Measurements from ENCODE around the gene MAN2A1.
"Not testable (repeated sequence)": the region's sequence is repeated elsewhere in the genome, so short reads cannot be mapped to it uniquely, and the experiment has no call there.

MAN2A1 gene

DNA sequence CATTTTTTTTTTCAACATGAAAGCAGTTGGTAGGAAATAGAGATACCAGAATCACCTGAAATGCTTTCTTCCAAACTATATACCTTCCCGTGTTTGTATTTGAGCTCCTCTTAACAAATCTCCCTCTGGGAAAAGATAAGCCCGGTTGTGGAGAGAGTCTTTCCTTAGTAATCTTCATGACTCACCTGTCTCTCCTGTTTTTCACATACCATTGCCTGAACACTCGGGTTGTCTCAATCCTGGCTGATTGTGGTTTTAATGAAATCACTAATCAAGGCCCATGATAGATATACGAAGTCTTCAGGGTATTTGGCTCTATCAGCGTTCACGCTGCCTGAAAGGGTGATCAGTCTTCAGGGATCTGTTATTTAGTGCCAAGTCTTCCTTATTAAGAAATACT, 136.7 kb downstream of the MAN2A1 start:
- DNase-seq (ENCODE audit: low spot score), result no peak

DNA sequence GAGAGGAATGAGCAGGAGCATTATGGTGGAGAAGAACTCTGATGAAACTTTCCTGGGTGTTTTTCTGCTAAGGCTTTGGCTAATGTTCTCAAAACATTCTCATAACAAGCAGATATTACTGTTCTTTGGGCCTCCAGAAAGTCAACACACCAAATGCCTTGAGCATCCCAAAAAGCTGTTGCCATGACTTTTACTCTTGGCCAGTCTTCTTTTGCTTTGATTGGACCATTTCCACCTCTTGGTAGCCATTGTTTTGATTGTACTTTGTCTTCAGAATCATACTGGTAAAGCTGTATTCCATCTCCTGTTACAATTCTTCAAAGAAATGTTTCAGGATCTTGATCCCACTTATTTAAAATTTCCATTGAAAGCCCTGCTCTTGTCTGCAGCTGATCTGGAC, 139.6 kb downstream of the MAN2A1 start:
- no peak for DNase-seq (ENCODE audit: low spot score)

DNA sequence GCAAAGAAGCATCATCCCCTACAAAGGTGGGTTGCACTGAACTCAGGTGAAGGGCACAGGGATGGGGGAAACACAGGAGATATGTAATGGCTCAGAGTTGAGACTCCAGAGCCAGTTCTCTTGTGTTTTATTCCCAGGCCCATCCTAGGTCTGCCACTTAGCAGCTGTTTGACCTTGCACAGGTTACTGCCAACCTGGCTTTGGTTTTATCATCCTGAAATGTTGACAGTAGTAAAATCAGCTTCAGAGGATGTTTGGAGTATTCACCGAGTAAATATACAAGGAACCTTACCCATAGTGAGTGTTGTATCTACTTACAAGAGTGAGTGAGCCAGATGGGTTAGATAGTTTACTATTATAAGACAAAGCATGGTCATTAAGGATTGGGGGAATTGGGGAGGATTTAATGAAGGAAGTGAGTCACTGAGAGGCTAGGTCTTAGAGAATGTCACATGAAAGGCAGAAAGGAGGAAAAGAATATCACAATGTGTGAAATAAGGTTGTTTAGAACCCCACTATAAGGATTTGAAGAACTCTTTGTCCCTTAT, 141.3 kb downstream of the MAN2A1 start:
- no peak for DNase-seq (ENCODE audit: low spot score)

DNA sequence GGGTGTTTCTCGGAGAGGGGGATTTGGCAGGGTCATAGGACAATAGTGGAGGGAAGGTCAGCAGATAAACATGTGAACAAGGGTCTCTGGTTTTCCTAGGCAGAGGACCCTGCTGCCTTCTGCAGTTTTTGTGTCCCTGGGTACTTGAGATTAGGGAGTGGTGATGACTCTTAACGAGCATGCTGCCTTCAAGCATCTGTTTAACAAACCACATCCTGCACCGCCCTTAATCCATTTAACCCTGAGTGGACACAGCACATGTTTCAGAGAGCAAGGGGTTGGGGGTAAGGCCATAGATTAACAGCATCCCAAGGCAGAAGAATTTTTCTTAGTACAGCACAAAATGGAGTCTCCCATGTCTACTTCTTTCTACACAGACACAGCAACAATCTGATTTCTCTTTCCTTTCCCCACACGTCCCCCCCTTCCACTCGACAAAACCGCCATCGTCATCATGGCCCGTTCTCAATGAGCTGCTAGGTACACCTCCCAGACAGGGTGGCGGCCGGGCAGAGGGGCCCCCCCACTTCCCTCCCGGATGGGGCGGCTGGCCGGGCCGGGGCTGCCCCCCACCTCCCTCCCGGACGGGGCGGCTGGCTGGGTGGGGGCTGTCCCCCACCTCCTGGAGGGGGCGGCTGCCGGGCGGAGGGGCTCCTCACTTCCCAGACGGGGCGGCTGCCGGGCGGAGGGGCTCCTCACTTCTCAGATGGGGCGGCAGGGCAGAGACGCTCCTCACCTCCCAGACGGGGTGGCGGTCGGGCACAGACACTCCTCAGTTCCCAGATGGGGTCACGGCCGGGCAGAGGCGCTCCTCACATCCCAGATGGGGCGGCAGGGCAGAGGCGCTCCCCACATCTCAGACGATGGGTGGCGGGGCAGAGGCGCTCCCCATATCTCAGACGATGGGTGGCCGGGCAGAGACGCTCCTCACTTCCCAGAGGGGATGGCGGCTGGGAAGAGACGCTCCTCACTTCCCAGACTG, 142.8 kb downstream of the MAN2A1 start:
- DNase-seq (ENCODE audit: low spot score), result not testable (repeated sequence)

DNA sequence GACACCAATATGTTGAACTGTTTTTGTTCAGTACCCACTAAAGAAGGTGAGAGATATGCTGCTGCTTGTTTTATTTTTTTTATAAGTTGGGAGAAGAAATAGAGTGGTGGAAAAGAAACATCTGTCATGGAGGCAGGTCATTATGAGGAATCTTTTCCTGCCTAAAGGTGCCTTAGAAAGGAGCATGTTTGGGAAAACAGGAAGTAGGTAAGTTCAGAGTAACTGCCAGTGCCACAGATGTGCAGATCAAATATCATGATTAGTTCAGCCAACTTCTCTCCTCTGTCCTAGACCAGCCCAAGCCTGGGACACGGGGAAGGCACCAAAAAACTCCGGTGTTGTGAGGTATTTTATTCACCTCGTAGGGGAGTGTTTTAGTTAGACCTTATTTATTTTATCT, 144.2 kb downstream of the MAN2A1 start:
- DNase-seq (ENCODE audit: low spot score), result no peak

DNA sequence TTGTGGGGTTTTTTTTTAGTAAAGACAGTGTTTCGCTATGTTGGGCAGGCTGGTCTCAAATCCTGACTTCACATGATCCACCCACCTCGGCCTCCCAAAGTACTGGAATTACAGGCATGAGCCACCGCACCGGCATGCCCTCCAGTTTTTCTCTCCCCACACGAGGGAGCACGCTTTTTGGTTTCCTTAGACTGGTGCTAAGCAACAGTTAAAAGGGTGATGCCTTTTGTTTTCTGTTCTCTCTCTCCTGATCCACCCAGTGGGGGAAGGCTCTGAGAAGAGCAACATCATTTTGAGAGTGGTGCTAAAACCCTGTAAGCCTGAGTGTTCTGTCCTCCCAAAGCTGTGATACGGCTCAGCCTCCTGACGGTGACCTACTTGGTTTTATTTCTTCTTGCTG, 146.6 kb downstream of the MAN2A1 start:
- no peak for DNase-seq (ENCODE audit: low spot score)

DNA sequence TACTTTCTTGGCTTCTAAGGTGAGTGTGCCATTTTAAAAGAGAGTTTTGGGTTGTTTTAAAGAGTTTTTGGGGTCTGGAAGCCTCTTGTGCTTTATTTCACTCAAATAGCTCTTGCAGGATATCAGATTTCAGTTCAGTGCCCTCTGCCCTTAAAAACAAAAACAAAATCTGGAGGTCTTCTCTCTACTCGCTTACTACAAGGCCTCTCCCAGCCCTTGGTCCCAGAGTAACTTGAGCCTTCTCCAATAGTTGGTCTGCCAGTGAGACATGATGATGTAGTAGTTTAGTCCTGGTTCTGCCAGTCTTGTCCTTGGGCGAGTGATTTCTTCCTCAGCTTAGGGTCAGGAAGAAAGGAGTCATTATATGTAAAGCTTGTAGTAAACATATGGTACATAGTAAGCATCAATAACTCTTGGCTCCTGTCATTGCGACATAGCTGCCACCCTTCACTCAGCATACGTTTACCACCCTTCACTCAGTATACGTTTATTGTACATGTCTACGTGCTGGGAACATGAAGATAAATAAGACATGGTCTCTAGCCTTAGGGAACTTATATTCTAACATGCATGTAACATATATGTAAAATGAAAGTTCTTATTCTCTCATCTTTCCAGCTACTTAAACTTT, 147.6 kb downstream of the MAN2A1 start:
- no peak for DNase-seq (ENCODE audit: low spot score)

DNA sequence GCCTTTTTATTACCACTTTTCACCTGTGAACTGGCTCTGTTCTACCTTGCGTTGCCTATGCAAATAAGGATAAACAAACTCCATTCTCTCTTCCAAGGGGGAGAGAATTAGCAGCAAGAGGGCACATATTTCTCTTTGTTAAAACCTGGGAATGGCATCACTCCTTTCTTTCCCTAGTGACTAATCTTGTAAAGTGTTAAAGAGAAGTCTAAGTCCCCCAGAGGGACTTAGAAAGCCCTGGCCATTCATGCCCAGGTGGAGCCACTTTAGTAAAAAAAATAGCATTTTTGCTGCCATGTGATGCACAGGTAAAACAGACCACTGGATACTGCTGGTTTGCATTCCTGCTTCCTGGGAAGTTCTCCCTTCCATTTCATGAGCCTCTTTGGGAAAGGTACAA, 148.4 kb downstream of the MAN2A1 start:
- no peak for DNase-seq (ENCODE audit: low spot score)

DNA sequence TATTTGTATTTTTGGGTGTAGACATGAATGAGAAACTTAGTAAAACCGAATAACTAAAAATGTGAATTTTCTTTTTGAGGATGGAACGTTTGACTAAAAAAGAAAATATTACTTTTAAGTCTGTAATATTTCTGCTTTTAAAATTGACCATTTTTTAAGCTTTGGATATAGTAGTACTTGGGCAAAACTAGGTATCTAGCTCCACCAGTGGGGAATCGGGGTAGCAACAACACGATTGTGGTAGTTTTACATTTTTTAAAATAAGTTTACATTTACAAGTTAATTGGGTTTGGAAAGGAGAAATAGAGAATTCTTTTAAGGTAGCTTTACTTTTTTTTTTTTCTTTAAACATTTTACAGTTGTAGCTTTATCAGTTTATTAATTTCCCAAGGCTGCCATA, 154.4 kb downstream of the MAN2A1 start:
- DNase-seq (ENCODE audit: low spot score), result no peak

DNA sequence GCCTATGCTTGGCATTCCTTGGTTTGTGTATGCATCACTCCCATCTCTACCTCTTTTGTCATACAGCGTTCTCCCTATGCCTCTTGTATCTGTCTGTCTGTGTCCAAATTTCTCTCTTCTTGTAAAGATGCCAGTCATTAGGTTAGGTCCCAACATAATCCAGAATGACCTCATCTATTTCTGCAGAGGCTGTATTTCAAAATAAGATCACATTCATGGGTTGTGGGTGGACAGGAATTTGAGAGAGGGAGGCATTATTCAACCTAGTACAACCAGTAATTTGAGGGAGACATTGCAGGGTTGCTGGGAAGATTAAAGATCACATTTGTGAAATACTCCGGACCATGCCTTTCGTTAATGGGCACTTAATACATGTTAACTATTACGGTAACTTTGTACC, 155.0 kb downstream of the MAN2A1 start:
- DNase-seq (ENCODE audit: low spot score), result no peak

DNA sequence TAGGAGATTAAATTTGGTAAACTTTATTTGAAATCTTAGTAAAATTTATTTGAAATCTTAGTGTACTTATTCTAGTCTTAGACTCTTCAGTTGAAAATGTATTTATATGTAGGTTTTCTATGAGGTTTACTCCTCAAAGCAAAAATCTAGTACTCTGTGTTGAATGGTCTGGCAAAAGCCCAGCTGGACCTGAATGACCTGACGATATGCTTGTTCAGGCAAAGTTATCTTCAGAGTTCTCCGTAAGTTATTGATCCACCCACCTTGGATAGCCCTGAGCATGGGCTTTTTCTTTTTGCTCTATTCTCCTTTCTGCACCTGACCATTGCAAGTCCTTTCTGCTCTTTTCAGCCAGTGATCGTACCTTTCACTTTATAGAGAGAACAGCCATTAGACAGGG, 158.4 kb downstream of the MAN2A1 start:
- DNase-seq (ENCODE audit: low spot score), result no peak

DNA sequence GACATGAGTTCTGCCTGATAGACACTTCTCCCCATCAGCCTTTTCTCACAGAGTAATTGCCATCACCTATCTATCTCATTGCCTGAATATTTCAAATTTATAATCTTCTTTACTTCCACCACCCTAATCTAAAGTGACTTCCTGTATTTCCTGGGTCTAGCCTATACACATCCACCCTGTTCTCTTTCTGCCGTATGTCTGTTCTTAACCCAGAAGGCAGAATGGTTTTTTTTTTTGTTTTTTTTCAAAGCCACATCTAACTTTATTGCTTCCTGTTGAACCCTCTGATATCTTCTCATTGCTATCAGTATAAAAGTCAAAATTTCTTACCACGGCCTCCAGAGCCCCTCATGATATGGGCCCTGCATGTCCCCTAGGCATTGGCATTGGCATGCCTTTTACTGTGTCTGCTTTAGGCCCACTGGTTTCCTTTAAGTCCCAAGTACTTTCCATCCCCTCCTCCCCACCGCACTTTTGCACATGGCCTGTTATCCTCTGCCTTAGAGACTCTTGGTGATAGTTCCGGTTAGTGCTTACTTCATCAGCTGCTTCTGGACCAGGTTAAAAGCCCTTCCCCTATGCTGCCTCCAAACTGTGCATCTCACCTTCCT, 159.9 kb downstream of the MAN2A1 start:
- DNase-seq (ENCODE audit: low spot score), result no peak

DNA sequence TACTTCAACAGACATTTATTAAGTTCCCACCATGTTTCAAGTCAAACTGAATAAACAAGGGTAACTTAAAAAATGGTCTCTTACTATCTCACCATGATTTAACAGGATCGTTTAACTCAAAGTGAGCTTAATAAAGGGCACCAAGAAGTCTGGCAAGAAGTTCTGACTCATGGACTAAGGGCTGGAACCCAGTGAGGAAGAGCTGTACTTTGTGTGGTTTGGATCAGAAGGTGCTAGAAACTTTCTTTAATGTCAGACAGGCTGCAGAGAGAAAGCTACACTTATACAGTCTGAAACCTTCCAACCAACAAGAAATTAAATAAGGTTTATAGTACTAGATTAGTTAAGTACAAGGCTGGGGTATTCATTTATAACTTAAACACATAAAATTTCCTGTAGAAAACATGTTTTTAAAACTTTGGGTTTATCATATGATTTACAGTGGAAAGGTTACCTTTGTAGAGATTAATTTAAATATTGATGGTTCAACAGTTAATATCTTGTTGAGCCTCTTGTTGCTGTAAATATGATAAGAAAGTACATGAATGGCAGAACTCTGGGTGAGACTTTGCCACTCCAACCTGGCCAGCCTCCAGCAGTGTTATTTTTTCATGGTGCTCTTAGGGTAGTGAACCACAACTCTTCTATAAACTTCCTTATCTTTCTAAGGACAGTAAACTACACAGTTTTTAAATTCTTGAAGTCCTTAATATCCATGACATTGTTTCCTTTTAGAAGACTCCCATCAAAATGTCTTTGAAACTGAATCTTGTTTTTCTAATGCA, 162.8 kb downstream of the MAN2A1 start:
- DNase-seq (ENCODE audit: low spot score), result no peak

DNA sequence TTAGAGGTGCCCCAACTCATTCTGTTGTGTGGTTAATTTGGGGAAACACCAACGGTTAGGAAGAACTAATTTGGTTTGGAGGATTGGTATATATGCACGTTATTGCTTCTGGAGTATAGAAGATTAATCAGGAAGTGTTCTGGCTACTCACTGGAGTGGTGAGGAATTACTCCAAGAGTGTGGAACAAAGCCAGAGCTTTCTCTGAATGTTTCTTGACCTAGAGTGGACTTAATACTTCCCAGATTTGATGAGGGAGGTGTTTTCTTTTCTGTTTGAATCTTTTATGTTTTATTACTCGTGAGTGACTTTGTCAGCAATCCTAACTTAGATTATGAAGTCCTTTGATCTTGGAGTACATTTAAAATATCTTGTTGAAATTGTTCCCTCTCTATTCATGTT, 163.7 kb downstream of the MAN2A1 start:
- no peak for DNase-seq (ENCODE audit: low spot score)

DNA sequence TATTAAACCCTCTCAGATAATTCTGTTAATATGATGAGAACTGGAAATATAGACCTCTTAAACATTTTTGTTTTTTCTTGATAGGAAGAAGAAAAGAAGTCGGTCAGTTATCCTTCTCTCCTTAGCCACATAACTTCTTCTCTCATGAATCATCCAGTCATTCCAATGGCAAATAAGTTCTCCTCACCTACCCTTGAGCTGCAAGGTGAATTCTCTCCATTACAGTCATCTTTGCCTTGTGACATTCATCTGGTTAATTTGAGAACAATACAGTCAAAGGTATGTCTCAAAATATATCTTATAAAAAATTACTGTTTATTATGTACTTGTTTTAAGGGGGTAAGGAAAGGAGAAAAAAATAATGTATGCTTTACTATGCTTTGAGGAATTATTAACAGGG, 165.3 kb downstream of the MAN2A1 start:
- DNase-seq (ENCODE audit: low spot score), result no peak

DNA sequence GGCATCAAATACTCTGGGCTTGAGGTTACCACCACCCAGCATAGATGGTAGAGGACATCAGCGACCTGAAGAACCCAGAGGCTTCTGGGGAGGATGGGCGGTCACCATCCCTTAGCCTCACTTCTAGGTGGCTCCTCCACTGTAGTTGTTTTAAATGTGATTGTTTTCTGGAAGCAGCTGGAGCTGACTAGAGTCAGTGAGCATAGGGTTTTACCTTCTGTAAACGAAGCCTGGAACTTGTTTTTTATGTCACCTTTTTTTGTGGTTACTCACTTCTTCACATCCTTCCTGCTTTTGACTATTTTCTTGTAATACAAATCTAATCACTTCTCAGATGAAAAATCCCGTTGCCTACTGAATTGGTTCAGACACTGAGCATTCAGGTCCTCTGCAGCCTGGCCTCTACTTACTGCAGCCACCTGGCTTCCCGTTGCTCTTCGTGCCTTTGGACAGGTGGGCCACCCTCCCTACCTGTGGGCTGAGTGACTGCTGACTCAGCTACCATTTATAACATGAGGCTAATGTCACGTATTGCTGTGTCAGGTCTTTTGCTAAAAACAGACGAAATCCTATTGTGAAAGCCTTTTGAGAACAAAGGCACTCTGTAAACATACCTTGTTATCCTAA, 167.8 kb downstream of the MAN2A1 start:
- DNase-seq (ENCODE audit: low spot score), result no peak

DNA sequence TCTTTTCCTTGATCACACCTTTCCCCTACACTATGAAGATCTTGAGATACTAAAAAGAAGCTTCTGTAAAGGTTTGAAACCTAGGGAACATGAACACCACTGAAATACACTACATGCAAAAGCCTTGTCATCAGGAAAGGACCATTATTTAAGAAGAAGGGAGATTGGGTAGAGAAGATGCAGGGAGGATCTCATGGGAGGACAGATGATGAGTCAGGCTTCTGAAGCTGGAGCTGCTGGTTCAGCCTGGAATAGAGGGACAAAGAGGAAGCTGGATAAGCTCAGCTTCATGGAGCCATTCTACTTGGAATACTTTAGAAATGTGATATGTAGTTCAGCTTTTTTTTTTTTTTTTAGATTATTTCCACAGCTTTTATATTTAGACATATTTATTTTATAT, 169.8 kb downstream of the MAN2A1 start:
- DNase-seq (ENCODE audit: low spot score), result no peak

DNA sequence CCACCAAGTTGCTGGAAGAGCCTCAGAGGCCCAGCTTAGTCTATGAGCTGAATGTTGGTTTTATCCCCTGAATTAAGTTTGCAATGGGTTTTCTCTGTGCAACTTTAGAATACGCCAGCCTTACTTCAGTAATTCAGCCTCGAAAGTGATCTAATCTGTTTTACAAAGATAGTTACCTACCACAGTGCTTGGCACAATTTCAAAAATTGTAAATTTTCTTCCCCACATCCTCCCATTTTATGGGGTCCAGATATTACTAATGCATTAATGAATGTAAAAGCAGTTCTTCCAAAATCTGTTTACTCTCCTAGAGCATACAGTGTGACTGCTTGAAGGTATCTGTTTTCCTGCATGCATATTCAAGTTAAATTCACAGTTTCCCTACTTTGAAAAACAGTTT, 172.6 kb downstream of the MAN2A1 start:
- DNase-seq (ENCODE audit: low spot score), result no peak

DNA sequence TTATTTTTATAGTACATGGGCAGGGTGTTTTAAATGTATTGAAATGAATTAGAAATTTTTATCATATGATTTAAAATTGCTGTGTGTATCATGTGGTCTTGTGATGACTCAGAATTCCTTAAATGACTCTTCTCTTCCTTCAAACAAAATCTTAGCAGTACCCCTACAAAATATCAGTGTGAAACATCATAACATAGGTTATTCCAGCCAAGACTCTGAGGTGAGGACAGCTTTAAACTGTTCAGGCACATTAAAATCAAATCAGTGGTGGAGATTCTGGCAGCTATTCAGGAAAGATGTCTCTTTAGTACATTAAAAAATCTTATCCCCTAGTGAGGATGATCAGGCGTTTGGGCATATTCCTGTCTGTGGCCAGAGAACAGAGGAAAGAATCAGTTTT, 174.0 kb downstream of the MAN2A1 start:
- no peak for DNase-seq (ENCODE audit: low spot score)

DNA sequence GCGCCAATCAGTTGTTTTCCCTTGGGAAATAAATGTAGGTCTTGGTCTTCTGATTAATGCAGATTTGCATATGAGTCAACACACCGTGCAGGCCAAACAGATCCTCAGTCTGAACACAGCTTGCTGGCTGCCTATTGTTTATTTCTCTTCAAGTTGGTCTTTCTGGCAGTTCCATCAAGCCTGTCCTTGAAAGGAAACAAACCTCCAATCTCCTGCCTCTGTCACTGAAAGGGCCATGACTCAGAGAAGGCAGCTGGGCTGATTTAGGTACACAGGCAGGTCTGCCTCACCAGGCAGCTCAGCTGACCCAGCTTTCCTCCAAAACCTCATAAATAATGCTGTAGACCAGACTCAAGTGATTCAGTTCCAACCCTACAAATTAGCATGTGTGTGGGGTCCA, 175.9 kb downstream of the MAN2A1 start:
- peak; percentile 39 for DNase-seq (ENCODE audit: low spot score)

DNA sequence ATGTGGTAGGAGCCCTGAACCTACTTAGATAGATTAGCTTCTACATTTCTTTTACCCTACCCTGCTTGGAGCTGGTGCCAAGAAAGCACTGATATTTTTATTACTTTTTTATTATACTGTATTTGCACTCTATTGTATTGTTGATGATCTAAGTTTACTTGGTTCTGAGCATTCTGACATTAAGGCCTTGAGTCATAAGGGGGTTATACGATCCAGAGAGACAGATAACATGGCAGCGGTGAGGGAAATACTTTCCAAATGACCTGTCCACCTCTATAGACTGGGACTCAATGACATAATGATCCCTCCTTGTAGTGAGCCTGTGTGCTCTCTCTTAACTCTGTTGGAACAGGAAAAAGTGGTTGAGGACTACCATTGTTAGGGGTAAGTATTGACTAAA, 176.3 kb downstream of the MAN2A1 start:
- DNase-seq (ENCODE audit: low spot score), result no peak

DNA sequence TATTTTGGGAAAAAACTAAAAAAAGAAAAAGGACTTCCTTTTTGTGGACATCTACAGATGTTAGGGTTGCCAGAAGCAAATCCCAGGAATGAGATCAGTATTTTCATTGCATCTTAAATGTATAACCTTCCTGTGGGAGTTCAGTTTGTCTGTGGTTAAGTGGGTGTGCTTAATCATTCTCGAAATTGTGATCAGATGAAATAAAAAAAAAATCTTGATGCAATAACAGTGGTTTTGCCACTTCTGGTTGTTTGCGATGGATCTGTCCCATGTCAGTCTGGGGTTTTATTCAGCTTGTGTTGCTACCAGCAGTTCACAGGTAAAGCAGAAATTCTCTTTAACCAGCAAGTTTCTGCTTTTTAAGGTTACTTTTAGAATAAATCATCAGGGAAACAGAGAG, 179.0 kb downstream of the MAN2A1 start:
- DNase-seq (ENCODE audit: low spot score), result no peak
